ENCODE measurements around the gene CRTC2. TPM values are rescaled to one million over a fixed set of nuclear protein-coding genes. Genes with fewer than 3 reads are reported as not detected.

CRTC2 gene
- total RNA-seq, 2 donors from 2014 or later = 22.6 to 92.7 TPM

- Histone ChIP-seq H3K9me3 (no peaks in the 10 kb centered on the region), H3K27ac (no peak overlapping the region), H3K4me1 (ENCODE audit: control insufficient read depth in 1 of 2, low read depth in 2 of 2) (peaks cover 14 to 22% of the 10 kb centered on the region in 2 donors), H3K4me3 (no peak overlapping the region), H3K27me3 (replicated peaks; ENCODE audit: insufficient read depth) (no peaks in the 10 kb centered on the region), H3K36me3 (peaks cover 18% of the 10 kb centered on the region)
- ATAC-seq (ENCODE audit: insufficient number of reproducible peaks, low FRiP score, low read depth) (no peak), DNase-seq (ENCODE audit: low spot score) (no peak)
- TF ChIP-seq, protein P1, sequence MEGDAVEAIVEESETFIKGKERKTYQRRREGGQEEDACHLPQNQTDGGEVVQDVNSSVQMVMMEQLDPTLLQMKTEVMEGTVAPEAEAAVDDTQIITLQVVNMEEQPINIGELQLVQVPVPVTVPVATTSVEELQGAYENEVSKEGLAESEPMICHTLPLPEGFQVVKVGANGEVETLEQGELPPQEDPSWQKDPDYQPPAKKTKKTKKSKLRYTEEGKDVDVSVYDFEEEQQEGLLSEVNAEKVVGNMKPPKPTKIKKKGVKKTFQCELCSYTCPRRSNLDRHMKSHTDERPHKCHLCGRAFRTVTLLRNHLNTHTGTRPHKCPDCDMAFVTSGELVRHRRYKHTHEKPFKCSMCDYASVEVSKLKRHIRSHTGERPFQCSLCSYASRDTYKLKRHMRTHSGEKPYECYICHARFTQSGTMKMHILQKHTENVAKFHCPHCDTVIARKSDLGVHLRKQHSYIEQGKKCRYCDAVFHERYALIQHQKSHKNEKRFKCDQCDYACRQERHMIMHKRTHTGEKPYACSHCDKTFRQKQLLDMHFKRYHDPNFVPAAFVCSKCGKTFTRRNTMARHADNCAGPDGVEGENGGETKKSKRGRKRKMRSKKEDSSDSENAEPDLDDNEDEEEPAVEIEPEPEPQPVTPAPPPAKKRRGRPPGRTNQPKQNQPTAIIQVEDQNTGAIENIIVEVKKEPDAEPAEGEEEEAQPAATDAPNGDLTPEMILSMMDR (IDR thresholded peaks at IDR 0.05) = no peak
Measured at GRCh38 chr1:153970346-153970745, 11.9 kb upstream of the CRTC2 start.

GRCh38 chr1:153968972-153969371 lies 10.6 kb upstream of the CRTC2 start:
- ATAC-seq (ENCODE audit: insufficient number of reproducible peaks, low FRiP score, low read depth) (no peak), DNase-seq (ENCODE audit: low spot score) (no peak)
- Histone ChIP-seq H3K9me3 (no peaks in the 10 kb centered on the region), H3K4me3 (no peak overlapping the region), H3K27ac (no peak overlapping the region), H3K4me1 (ENCODE audit: control insufficient read depth in 1 of 2, low read depth in 2 of 2) (peaks cover 20 to 30% of the 10 kb centered on the region in 2 donors), H3K36me3 (peaks cover 11% of the 10 kb centered on the region), H3K27me3 (replicated peaks; ENCODE audit: insufficient read depth) (no peaks in the 10 kb centered on the region)
- TF ChIP-seq, protein P1 (IDR thresholded peaks at IDR 0.05) = no peak

GRCh38 chr1:153968408-153968807 lies 10.0 kb upstream of the CRTC2 start:
- Histone ChIP-seq H3K4me3 (peak overlapping the region; percentile 85), H3K27me3 (replicated peaks; ENCODE audit: insufficient read depth) (no peaks in the 10 kb centered on the region), H3K9me3 (no peaks in the 10 kb centered on the region), H3K27ac (peak overlapping the region in 1 of 2 donors; percentile 92), H3K4me1 (ENCODE audit: control insufficient read depth in 1 of 2, low read depth in 2 of 2) (peaks cover 22 to 32% of the 10 kb centered on the region in 2 donors), H3K36me3 (peaks cover 5% of the 10 kb centered on the region)
- DNase-seq (ENCODE audit: low spot score) (no peak), ATAC-seq (ENCODE audit: insufficient number of reproducible peaks, low FRiP score, low read depth) (no peak)
- TF ChIP-seq, protein P1 (IDR thresholded peaks at IDR 0.05) = no peak

- TF ChIP-seq, protein P1 (IDR thresholded peaks at IDR 0.05) = no peak
- DNase-seq (ENCODE audit: low spot score) = no peak
- Histone ChIP-seq H3K36me3 (peaks cover under 1% of the 10 kb centered on the region), H3K9me3 (no peaks in the 10 kb centered on the region), H3K27ac (peak overlapping the region; percentile 84 to 92), H3K4me1 (ENCODE audit: control insufficient read depth in 1 of 2, low read depth in 2 of 2) (peaks cover 22 to 32% of the 10 kb centered on the region in 2 donors), H3K4me3 (peak overlapping the region; percentile 85), H3K27me3 (replicated peaks; ENCODE audit: insufficient read depth) (no peaks in the 10 kb centered on the region)
- ATAC-seq (ENCODE audit: insufficient number of reproducible peaks, low FRiP score, low read depth) = no peak
Measured at GRCh38 chr1:153968000-153968363, 9.6 kb upstream of the CRTC2 start.

DNA sequence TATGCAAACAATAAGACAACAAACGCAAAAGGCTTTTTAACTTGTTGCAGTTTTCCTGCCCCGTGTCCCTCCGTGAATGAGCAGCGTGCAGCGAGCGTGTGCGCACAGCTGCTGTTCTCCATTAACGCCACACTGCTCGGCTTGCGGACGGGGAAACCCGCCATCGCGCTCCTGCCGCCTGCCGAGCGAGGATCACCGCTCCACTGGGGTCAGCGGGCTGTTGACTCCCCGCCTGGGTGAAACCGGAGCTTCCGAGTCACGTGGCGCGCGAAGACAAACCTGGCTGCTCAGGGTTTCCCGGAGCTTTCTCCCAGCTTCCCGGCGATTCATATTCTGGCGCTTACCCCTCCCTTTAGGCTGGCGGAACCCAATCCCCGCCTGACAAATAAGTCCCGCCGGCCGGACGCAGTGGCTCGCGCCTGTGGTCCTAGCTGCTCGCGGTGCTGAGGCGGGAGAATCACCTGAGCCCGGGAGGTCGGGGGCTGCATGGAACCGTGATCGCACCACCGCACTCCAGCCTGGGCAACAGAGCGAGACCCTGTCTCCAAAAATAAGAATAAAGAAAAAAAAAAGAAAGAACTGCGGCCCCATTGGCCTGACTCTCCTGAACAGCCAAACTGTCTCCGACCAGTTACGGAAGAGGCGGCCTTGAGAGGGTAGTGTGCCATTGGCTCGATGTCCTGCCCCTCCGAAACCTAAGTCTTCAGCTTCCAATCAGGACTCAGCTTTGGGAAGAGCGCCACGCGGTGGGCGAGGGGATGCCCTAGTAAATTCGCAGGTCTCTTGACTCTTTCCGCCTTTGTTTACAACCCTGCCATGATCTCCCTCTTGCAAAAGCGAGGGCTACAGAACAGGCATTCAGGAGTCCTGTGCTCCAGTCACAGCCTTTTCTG lies 8.9 kb upstream of the CRTC2 start, which contains the start of gene CREB3L4:
TSS of gene CREB3L4 (plus strand) at position 796 of the 893 bp plus-strand sequence. CDS start 624 bp downstream, outside the sequence.
- Histone ChIP-seq H3K36me3 (no peaks in the 10 kb centered on the region), H3K27me3 (replicated peaks; ENCODE audit: insufficient read depth) (no peaks in the 10 kb centered on the region), H3K27ac (peak within 1 kb of the TSS; percentile 84 to 92), H3K4me3 (peak within 1 kb of the TSS; percentile 85), H3K4me1 (ENCODE audit: control insufficient read depth in 1 of 2, low read depth in 2 of 2) (peaks cover 23 to 38% of the 10 kb centered on the region in 2 donors), H3K9me3 (no peaks in the 10 kb centered on the region)
- ATAC-seq (ENCODE audit: insufficient number of reproducible peaks, low FRiP score, low read depth) (peak; percentile 58), DNase-seq (ENCODE audit: low spot score) (peak; percentile 71)
- TF ChIP-seq, protein P1 (IDR thresholded peaks at IDR 0.05) = peak; percentile 19

Measured in thoracic aorta (tissue), 2 donors.